Skeletal muscle tissue (tissue), 4 donors: ENCODE data around the gene GPR162. TPM values are rescaled to one million over a fixed set of nuclear protein-coding genes. Genes with fewer than 3 reads are reported as not detected.

ENCODE experiments used
- H3K27ac ChIP-seq: one replicate; pipeline ENCODE4 v1.7.0; 2013; ENCODE audit warnings: mild to moderate bottlenecking, low read depth, low read length, inconsistent platforms
- H3K27me3 ChIP-seq, 3 donors: one replicate each; pipeline ENCODE4 v1.7.0; 2013; ENCODE audit warnings: low read length in 3 of 3; ENCODE audit not compliant: control insufficient read depth in 3 of 3, insufficient read depth in 3 of 3
- H3K36me3 ChIP-seq, 3 donors: one replicate each; pipeline ENCODE4 v1.7.0; 2013; ENCODE audit warnings: low read length in 3 of 3; ENCODE audit not compliant: control insufficient read depth in 3 of 3, insufficient read depth in 3 of 3
- H3K4me1 ChIP-seq, 3 donors: one replicate each; pipeline ENCODE4 v1.7.0; 2013; ENCODE audit warnings: low read length in 3 of 3, mild to moderate bottlenecking in 3 of 3; ENCODE audit not compliant: control insufficient read depth in 3 of 3, insufficient read depth in 3 of 3
- H3K4me3 ChIP-seq, 3 donors: one replicate each; pipeline ENCODE4 v1.7.0; 2013; ENCODE audit warnings: low read length in 3 of 3
- H3K9ac ChIP-seq, 3 donors: one replicate each; pipeline ENCODE4 v1.7.0; 2013; ENCODE audit warnings: low read length in 3 of 3, mild to moderate bottlenecking in 3 of 3, moderate library complexity in 2 of 3, low read depth in 1 of 3
- H3K9me3 ChIP-seq, 3 donors: one replicate each; pipeline ENCODE4 v1.7.0; 2013; ENCODE audit warnings: low read length in 3 of 3; ENCODE audit not compliant: control insufficient read depth in 3 of 3
- total RNA-seq: library from RNA; depleted of rRNA; stranded (reverse); fragments of >200 nt; gene quantifications from one replicate; pipeline ENCODE4 v1.2.3, GENCODE V29; 2014
- donor health status: Osteomylitis.

The GPR162 gene
- total RNA-seq, 1 donor from 2014 or later, result 8.9 TPM

GRCh38 chr12:6822426-6823135, 960 bp downstream of the GPR162 start:
- no peaks in the 10 kb centered on the region for H3K9me3 ChIP-seq
- peaks cover 21 to 25% (median 23%) of the 10 kb centered on the region in 3 donors for H3K4me1 ChIP-seq
- no peak overlapping the region for H3K27ac ChIP-seq
- peaks cover 32 to 70% (median 57%) of the 10 kb centered on the region in 3 donors for H3K27me3 ChIP-seq
- peak overlapping the region in 1 of 3 donors; percentile 43 for H3K4me3 ChIP-seq
- no peaks in the 10 kb centered on the region for H3K36me3 ChIP-seq
- H3K9ac ChIP-seq, result peak overlapping the region in 1 of 3 donors; percentile 45

GRCh38 chr12:6823182-6824084, 1.8 kb downstream of the GPR162 start:
- Histone ChIP-seq H3K36me3 (no peaks in the 10 kb centered on the region), H3K27ac (no peak overlapping the region), H3K9me3 (no peaks in the 10 kb centered on the region), H3K27me3 (peaks cover 32 to 76% (median 60%) of the 10 kb centered on the region in 3 donors), H3K4me1 (peaks cover 23 to 27% (median 25%) of the 10 kb centered on the region in 3 donors), H3K9ac (no peak overlapping the region), H3K4me3 (no peak overlapping the region)

GRCh38 chr12:6824085-6824775, 2.6 kb downstream of the GPR162 start:
- peaks cover 29 to 33% (median 31%) of the 10 kb centered on the region in 3 donors for H3K4me1 ChIP-seq
- no peak overlapping the region for H3K9ac ChIP-seq
- H3K27me3 ChIP-seq, result peaks cover 36 to 84% (median 66%) of the 10 kb centered on the region in 3 donors

GRCh38 chr12:6824901-6825381, 3.3 kb downstream of the GPR162 start:
- no peak overlapping the region for H3K27ac ChIP-seq
- H3K4me1 ChIP-seq, result peaks cover 31 to 36% (median 32%) of the 10 kb centered on the region in 3 donors
- H3K4me3 ChIP-seq, result no peak overlapping the region

More at GRCh38 chr12:6824085-6824775, 2.6 kb downstream of the GPR162 start:
- H3K4me3 ChIP-seq, result no peak overlapping the region
- H3K27ac ChIP-seq, result no peak overlapping the region
- H3K36me3 ChIP-seq, result no peaks in the 10 kb centered on the region
- H3K9me3 ChIP-seq, result no peaks in the 10 kb centered on the region

GRCh38 chr12:6825398-6826124, 3.9 kb downstream of the GPR162 start:
- peaks cover 31 to 36% (median 32%) of the 10 kb centered on the region in 3 donors for H3K4me1 ChIP-seq
- H3K27me3 ChIP-seq, result peaks cover 36 to 90% (median 69%) of the 10 kb centered on the region in 3 donors
- H3K27ac ChIP-seq, result no peak overlapping the region
- H3K9me3 ChIP-seq, result no peaks in the 10 kb centered on the region
- peak overlapping the region in 1 of 3 donors; percentile 33 for H3K9ac ChIP-seq
- peak overlapping the region in 2 of 3 donors; percentile 38 to 49 for H3K4me3 ChIP-seq
- H3K36me3 ChIP-seq, result no peaks in the 10 kb centered on the region

More at GRCh38 chr12:6824901-6825381, 3.3 kb downstream of the GPR162 start:
- Histone ChIP-seq H3K9me3 (no peaks in the 10 kb centered on the region), H3K27me3 (peaks cover 36 to 89% (median 69%) of the 10 kb centered on the region in 3 donors), H3K36me3 (no peaks in the 10 kb centered on the region), H3K9ac (peak overlapping the region in 1 of 3 donors; percentile 33)

GRCh38 chr12:6826125-6826733, 4.6 kb downstream of the GPR162 start:
- no peak overlapping the region for H3K27ac ChIP-seq
- H3K27me3 ChIP-seq, result peaks cover 36 to 85% (median 65%) of the 10 kb centered on the region in 3 donors
- peaks cover 28 to 31% (median 31%) of the 10 kb centered on the region in 3 donors for H3K4me1 ChIP-seq
- H3K4me3 ChIP-seq, result no peak overlapping the region
- H3K36me3 ChIP-seq, result peaks cover 0 to 3% (median 0%) of the 10 kb centered on the region in 3 donors
- H3K9me3 ChIP-seq, result no peaks in the 10 kb centered on the region
- H3K9ac ChIP-seq, result no peak overlapping the region

- Histone ChIP-seq H3K4me1 (peaks cover 25 to 30% (median 28%) of the 10 kb centered on the region in 3 donors), H3K9ac (peak overlapping the region in 1 of 3 donors; percentile 25), H3K36me3 (peaks cover 0 to 3% (median 0%) of the 10 kb centered on the region in 3 donors), H3K27ac (peak overlapping the region; percentile 25), H3K27me3 (peaks cover 36 to 82% (median 63%) of the 10 kb centered on the region in 3 donors), H3K9me3 (no peaks in the 10 kb centered on the region), H3K4me3 (peak overlapping the region in 1 of 3 donors; percentile 43)
Observed at GRCh38 chr12:6826734-6827436, 5.3 kb downstream of the GPR162 start.

- Histone ChIP-seq H3K36me3 (peaks cover 0 to 3% (median 0%) of the 10 kb centered on the region in 3 donors), H3K4me3 (peak overlapping the region in 1 of 3 donors; percentile 43), H3K9me3 (no peaks in the 10 kb centered on the region), H3K27me3 (peaks cover 32 to 76% (median 57%) of the 10 kb centered on the region in 3 donors), H3K27ac (peak overlapping the region; percentile 25), H3K9ac (peak overlapping the region in 1 of 3 donors; percentile 16), H3K4me1 (peaks cover 20 to 24% (median 22%) of the 10 kb centered on the region in 3 donors)
Observed at GRCh38 chr12:6827437-6827911, 5.9 kb downstream of the GPR162 start.
